GM19328 (cell line): ENCODE results near the gene LRP2.

Experiments
- ATAC-seq: cut with Tn5 transposase; IDR thresholded peaks from one replicate; pipeline ENCODE4 v1.9.1; 2021; ENCODE audit warnings: mild to moderate bottlenecking, moderate library complexity; ENCODE audit not compliant: unreplicated experiment

Gene LRP2

GRCh38 chr2:169131587-169132512, 230.5 kb downstream of the LRP2 start:
- ATAC-seq = peak; percentile 55

- ATAC-seq = no peak
Observed at GRCh38 chr2:169129703-169130243, 232.6 kb downstream of the LRP2 start.

GRCh38 chr2:169119851-169120250, 242.5 kb downstream of the LRP2 start:
- ATAC-seq = no peak

- no peak for ATAC-seq
Observed at GRCh38 chr2:169119123-169119760, 243.1 kb downstream of the LRP2 start.

- ATAC-seq = no peak
Observed at GRCh38 chr2:169118060-169118459, 244.3 kb downstream of the LRP2 start.

GRCh38 chr2:169116993-169117392, 245.3 kb downstream of the LRP2 start:
- no peak for ATAC-seq

- no peak for ATAC-seq
Observed at GRCh38 chr2:169116327-169116726, 246.0 kb downstream of the LRP2 start.

- no peak for ATAC-seq
Observed at GRCh38 chr2:169114056-169114455, 248.3 kb downstream of the LRP2 start.

- ATAC-seq = no peak
Observed at GRCh38 chr2:169112841-169113240, 249.5 kb downstream of the LRP2 start.

GRCh38 chr2:169110916-169111315, 251.4 kb downstream of the LRP2 start:
- ATAC-seq = no peak

GRCh38 chr2:169110419-169110818, 251.9 kb downstream of the LRP2 start:
- ATAC-seq = no peak

GRCh38 chr2:169109502-169110409, 252.6 kb downstream of the LRP2 start:
- no peak for ATAC-seq

- ATAC-seq = no peak
Observed at GRCh38 chr2:169108099-169108884, 254.0 kb downstream of the LRP2 start.

- ATAC-seq = peak; percentile 51
Observed at GRCh38 chr2:169107645-169108044, 254.7 kb downstream of the LRP2 start.

GRCh38 chr2:169106563-169107545, 255.5 kb downstream of the LRP2 start:
- no peak for ATAC-seq

GRCh38 chr2:169106134-169106533, 256.2 kb downstream of the LRP2 start:
- ATAC-seq = no peak

GRCh38 chr2:169105476-169105875, 256.9 kb downstream of the LRP2 start:
- no peak for ATAC-seq

- ATAC-seq = no peak
Observed at GRCh38 chr2:169104848-169105247, 257.5 kb downstream of the LRP2 start.

GRCh38 chr2:169095621-169096105, 266.7 kb downstream of the LRP2 start:
- no peak for ATAC-seq
